Measurements from ENCODE around the gene RAPGEF6. TPM values are rescaled to one million over a fixed set of nuclear protein-coding genes. Genes with fewer than 3 reads are reported as not detected.

The RAPGEF6 gene
- total and polyA plus RNA-seq, 2 of the 4 experiments (the other 2 are of a cell fraction) = 5.8 to 18.8 TPM

DNA sequence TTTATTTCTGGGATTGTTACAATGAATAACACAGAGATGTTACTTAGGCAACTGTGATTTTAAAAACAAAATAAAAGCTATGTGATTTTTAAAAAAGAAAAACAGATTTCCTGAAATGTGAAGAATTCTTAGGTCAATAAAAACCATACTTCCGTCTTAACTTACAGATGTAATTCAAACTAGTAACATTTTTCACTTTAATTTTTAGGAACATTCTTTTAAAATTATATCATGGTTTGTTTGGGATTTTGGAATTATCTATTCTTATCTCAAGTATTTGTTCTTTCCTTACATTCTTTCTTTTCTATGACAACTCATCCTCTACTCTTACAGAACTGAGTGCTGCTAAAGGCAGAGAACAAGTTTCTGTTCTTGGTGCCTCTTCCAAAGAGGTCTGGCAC, 159.5 kb downstream of the RAPGEF6 start:
- H3K14ac ChIP-seq (replicated peaks; ENCODE audit: low read depth, low read length) = no peak overlapping the region
- H3K27me3 ChIP-seq (ENCODE audit: control insufficient read depth, insufficient read depth, low read length) = no peaks in the 10 kb centered on the region
- peaks cover 2% of the 10 kb centered on the region for H3K36me3 ChIP-seq (ENCODE audit: control insufficient read depth, insufficient read depth, low read length)
- H3K4me1 ChIP-seq (ENCODE audit: control insufficient read depth, insufficient read depth, low read length) = no peaks in the 10 kb centered on the region
- H3K27ac ChIP-seq (ENCODE audit: insufficient read depth, low read length) = no peak overlapping the region
- POLR2A ChIA-PET (ENCODE audit: unreplicated experiment) = no interaction called here
- H3K79me1 ChIP-seq (ENCODE audit: low read depth in 1 of 2, low read length in 2 of 2) = peaks cover 0 to 11% of the 10 kb centered on the region in 2 experiments; a peak in 3 of 4 replicates
- H3K4me2 ChIP-seq (ENCODE audit: low read depth, low read length) = no peak overlapping the region
- H4K5ac ChIP-seq (ENCODE audit: low read depth, low read length) = no peak overlapping the region
- no peak overlapping the region for H4K91ac ChIP-seq (ENCODE audit: insufficient read depth, low read depth, low read length)
- CTCF ChIA-PET = no interaction called here
- H3K9ac ChIP-seq (ENCODE audit: low read depth, low read length) = no peak overlapping the region
- in situ Hi-C loops (cut with MboI; ENCODE audit: low sequenced_read_pairs) (no loop called here), dilution Hi-C loops (cut with HindIII; ENCODE audit: low sequenced_read_pairs, unreplicated experiment) (no loop called here), intact Hi-C loops (cut with micrococcal nuclease) (no loop called here)
- H2AFZ ChIP-seq (replicated peaks; ENCODE audit: low read length, poor library complexity) = no peak overlapping the region
- H3K9me3 ChIP-seq (ENCODE audit: control insufficient read depth, insufficient read depth, low read length) = no peaks in the 10 kb centered on the region
- H4K20me1 ChIP-seq (ENCODE audit: insufficient read depth, low read length) = no peaks in the 10 kb centered on the region
- TF ChIP-seq MAZ (IDR thresholded peaks at IDR 0.05; ENCODE audit: borderline replicate concordance, low read depth, low read length) (no peak), MXI1 (IDR thresholded peaks at IDR 0.05; ENCODE audit: borderline replicate concordance, low read depth, low read length) (no peak), RCOR1 (IDR thresholded peaks at IDR 0.05; ENCODE audit: insufficient replicate concordance, low read length) (no peak), MAFK (IDR thresholded peaks at IDR 0.05; ENCODE audit: low read depth, low read length) (no peak), NFE2L2 (IDR thresholded peaks at IDR 0.05; ENCODE audit: low read depth, low read length) (no peak), CEBPB (IDR thresholded peaks at IDR 0.05; ENCODE audit: low read depth, low read length) (no peak), CHD1 (IDR thresholded peaks at IDR 0.05; ENCODE audit: low read depth, low read length) (no peak), POLR2A (IDR thresholded peaks at IDR 0.05; ENCODE audit: low read depth, low read length) (no peak), BHLHE40 (IDR thresholded peaks at IDR 0.05; ENCODE audit: low read depth, low read length) (no peak), RFX5 (IDR thresholded peaks at IDR 0.05; ENCODE audit: low read depth, low read length) (no peak), RAD21 (IDR thresholded peaks at IDR 0.05; ENCODE audit: low read length) (no peak)
- TF ChIP-seq, protein P1, sequence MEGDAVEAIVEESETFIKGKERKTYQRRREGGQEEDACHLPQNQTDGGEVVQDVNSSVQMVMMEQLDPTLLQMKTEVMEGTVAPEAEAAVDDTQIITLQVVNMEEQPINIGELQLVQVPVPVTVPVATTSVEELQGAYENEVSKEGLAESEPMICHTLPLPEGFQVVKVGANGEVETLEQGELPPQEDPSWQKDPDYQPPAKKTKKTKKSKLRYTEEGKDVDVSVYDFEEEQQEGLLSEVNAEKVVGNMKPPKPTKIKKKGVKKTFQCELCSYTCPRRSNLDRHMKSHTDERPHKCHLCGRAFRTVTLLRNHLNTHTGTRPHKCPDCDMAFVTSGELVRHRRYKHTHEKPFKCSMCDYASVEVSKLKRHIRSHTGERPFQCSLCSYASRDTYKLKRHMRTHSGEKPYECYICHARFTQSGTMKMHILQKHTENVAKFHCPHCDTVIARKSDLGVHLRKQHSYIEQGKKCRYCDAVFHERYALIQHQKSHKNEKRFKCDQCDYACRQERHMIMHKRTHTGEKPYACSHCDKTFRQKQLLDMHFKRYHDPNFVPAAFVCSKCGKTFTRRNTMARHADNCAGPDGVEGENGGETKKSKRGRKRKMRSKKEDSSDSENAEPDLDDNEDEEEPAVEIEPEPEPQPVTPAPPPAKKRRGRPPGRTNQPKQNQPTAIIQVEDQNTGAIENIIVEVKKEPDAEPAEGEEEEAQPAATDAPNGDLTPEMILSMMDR (conservative IDR thresholded peaks at IDR 0.05; ENCODE audit: low read depth, low read length) = no peak
- TF ChIP-seq, protein P2, sequence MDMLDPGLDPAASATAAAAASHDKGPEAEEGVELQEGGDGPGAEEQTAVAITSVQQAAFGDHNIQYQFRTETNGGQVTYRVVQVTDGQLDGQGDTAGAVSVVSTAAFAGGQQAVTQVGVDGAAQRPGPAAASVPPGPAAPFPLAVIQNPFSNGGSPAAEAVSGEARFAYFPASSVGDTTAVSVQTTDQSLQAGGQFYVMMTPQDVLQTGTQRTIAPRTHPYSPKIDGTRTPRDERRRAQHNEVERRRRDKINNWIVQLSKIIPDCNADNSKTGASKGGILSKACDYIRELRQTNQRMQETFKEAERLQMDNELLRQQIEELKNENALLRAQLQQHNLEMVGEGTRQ (IDR thresholded peaks at IDR 0.05; ENCODE audit: low read depth, low read length) = no peak
- TF ChIP-seq, protein P3, sequence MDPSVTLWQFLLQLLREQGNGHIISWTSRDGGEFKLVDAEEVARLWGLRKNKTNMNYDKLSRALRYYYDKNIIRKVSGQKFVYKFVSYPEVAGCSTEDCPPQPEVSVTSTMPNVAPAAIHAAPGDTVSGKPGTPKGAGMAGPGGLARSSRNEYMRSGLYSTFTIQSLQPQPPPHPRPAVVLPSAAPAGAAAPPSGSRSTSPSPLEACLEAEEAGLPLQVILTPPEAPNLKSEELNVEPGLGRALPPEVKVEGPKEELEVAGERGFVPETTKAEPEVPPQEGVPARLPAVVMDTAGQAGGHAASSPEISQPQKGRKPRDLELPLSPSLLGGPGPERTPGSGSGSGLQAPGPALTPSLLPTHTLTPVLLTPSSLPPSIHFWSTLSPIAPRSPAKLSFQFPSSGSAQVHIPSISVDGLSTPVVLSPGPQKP (IDR thresholded peaks at IDR 0.05; ENCODE audit: borderline replicate concordance, low read depth, low read length) = no peak
- H3K4me3 ChIP-seq (ENCODE audit: insufficient read depth, low read depth, low read length) = no peak overlapping the region
- no peak overlapping the region for H2BK15ac ChIP-seq (ENCODE audit: low read depth, low read length)
- no peak overlapping the region for H3K18ac ChIP-seq (ENCODE audit: low read depth, low read length)
- H4K8ac ChIP-seq (ENCODE audit: low read depth in 2 of 2, low read length in 2 of 2) = no peak overlapping the region
- no peaks in the 10 kb centered on the region for H3K9me1 ChIP-seq (ENCODE audit: insufficient read depth, low read length)
- H2AK5ac ChIP-seq (ENCODE audit: low read depth, low read length) = no peak overlapping the region
- H2BK20ac ChIP-seq (ENCODE audit: low read depth, low read length) = no peak overlapping the region
- H2BK5ac ChIP-seq (ENCODE audit: low read depth, low read length, poor library complexity, severe bottlenecking) = no peak overlapping the region
- ATAC-seq (ENCODE audit: low read depth) (no peak), DNase-seq (peak; percentile 25)
- no peak overlapping the region for H2BK120ac ChIP-seq (ENCODE audit: low read depth, low read length)
- no peak overlapping the region for H3K56ac ChIP-seq (ENCODE audit: extremely low read depth, insufficient read depth, low read length)
- no TSS peak for BruUV-seq (replicated peaks)
- no peak overlapping the region for H3K23ac ChIP-seq (ENCODE audit: low read depth, low read length)
- WGBS, 2 experiments (ENCODE audit: extremely low coverage in 2 of 2, insufficient read length in 1 of 2) = no CpG with 5 or more reads among the region's 1 CpG
- H2AK9ac ChIP-seq (replicated peaks; ENCODE audit: low read depth, low read length, poor library complexity) = no peak overlapping the region
- H3K4ac ChIP-seq (ENCODE audit: low read depth, low read length) = no peak overlapping the region

All from IMR-90 (cell line).